OCI-LY1 (cell line): Measurements from ENCODE around the gene GALNT2.

ENCODE experiments used
- H2AFZ ChIP-seq: fragments of 200-600 bp; sonication (generic), shearing (Covaris generic); 2 replicates; pipeline ENCODE4 v1.6.0; 2014; ENCODE audit warnings: antibody characterized with exemption, mild to moderate bottlenecking, low read length
- H3F3A ChIP-seq: fragments of 200-600 bp; sonication (generic), shearing (Covaris generic); 2 replicates; pipeline ENCODE4 v1.6.0; 2014; ENCODE audit warnings: mild to moderate bottlenecking, antibody characterized with exemption, low read length, moderate library complexity; ENCODE audit not compliant: insufficient read depth
- H3K27ac ChIP-seq: fragments of 200-600 bp; sonication (generic); 2 replicates; pipeline ENCODE4 v1.5.1; 2014; ENCODE audit warnings: low read length, mixed run types, mild to moderate bottlenecking, low read depth; ENCODE audit not compliant: poor library complexity, severe bottlenecking
- H3K27me3 ChIP-seq: fragments of 200-600 bp; sonication (generic); 2 replicates; pipeline ENCODE4 v1.6.0; 2014; ENCODE audit warnings: antibody characterized with exemption, mild to moderate bottlenecking, low read length, moderate library complexity; ENCODE audit not compliant: insufficient read depth
- H3K36me3 ChIP-seq: fragments of 200-600 bp; sonication (generic); 2 replicates; pipeline ENCODE4 v1.6.1; 2014; ENCODE audit warnings: mild to moderate bottlenecking, antibody characterized with exemption, low read length, moderate library complexity, mixed read lengths; ENCODE audit not compliant: insufficient read depth
- H3K4me1 ChIP-seq: fragments of 200-600 bp; sonication (generic); 2 replicates; pipeline ENCODE4 v1.5.1; 2014; ENCODE audit warnings: mild to moderate bottlenecking, low read length, moderate library complexity; ENCODE audit not compliant: insufficient read depth, severe bottlenecking
- H3K4me2 ChIP-seq: fragments of 200-600 bp; sonication (generic), shearing (Covaris generic); 2 replicates; pipeline ENCODE4 v1.6.1; 2014; ENCODE audit warnings: low read length
- H3K4me3 ChIP-seq: fragments of 200-600 bp; sonication (generic); 2 replicates; pipeline ENCODE4 v1.5.1; 2014; ENCODE audit warnings: low read length, low read depth, mild to moderate bottlenecking, mixed read lengths; ENCODE audit not compliant: poor library complexity, severe bottlenecking
- H3K79me2 ChIP-seq: fragments of 200-600 bp; shearing (Covaris generic); 2 replicates; pipeline ENCODE4 v1.6.1; 2016; ENCODE audit warnings: mixed run types, low read length, mixed read lengths; ENCODE audit not compliant: insufficient read depth
- H3K9ac ChIP-seq: fragments of 200-600 bp; sonication (generic), shearing (Covaris generic); 2 replicates; pipeline ENCODE4 v1.6.1; 2014; ENCODE audit warnings: mild to moderate bottlenecking, low read length, mixed read lengths
- H3K9me2 ChIP-seq: fragments of 200-600 bp; sonication (generic), shearing (Covaris generic); 2 replicates; pipeline ENCODE4 v1.6.1; 2014; ENCODE audit warnings: low read depth, mild to moderate bottlenecking, low read length, mixed read lengths
- H3K9me3 ChIP-seq: fragments of 200-600 bp; shearing (Covaris generic); 2 replicates; pipeline ENCODE4 v1.6.1; 2014; ENCODE audit warnings: low read length, mixed read lengths
- H4K20me1 ChIP-seq: fragments of 200-600 bp; sonication (generic), shearing (Covaris generic); 2 replicates; pipeline ENCODE4 v1.6.0; 2016; ENCODE audit warnings: mild to moderate bottlenecking, low read length; ENCODE audit not compliant: insufficient read depth
- CTCF ChIP-seq: fragments of 200-600 bp; sonication (generic), shearing (Covaris generic); IDR thresholded peaks from 2 replicates; pipeline ENCODE4 v1.5.1; 2017; ENCODE audit warnings: mild to moderate bottlenecking, antibody characterized with exemption, low read length, moderate library complexity, mixed read lengths
- EZH2 ChIP-seq: fragments of 200-600 bp; sonication (generic), shearing (Covaris generic); IDR thresholded peaks from 2 replicates; pipeline ENCODE4 v1.8.0; 2017; ENCODE audit warnings: borderline replicate concordance, mixed run types, mild to moderate bottlenecking, antibody characterized with exemption, low read length, moderate library complexity, mixed read lengths

The GALNT2 gene

GRCh38 chr1:230308039-230308438, 241.0 kb downstream of the GALNT2 start:
- Histone ChIP-seq H3K79me2 (no peaks in the 10 kb centered on the region), H2AFZ (no peak overlapping the region), H3K9me2 (no peaks in the 10 kb centered on the region), H3K4me1 (peaks cover 31% of the 10 kb centered on the region), H4K20me1 (no peaks in the 10 kb centered on the region), H3K27ac (no peak overlapping the region), H3K27me3 (no peaks in the 10 kb centered on the region), H3F3A (no peaks in the 10 kb centered on the region), H3K4me3 (no peak overlapping the region), H3K36me3 (no peaks in the 10 kb centered on the region), H3K4me2 (no peak overlapping the region), H3K9ac (no peak overlapping the region), H3K9me3 (no peaks in the 10 kb centered on the region)
- no peak for TF ChIP-seq CTCF
- TF ChIP-seq EZH2 = no peak

GRCh38 chr1:230308821-230309220, 241.8 kb downstream of the GALNT2 start:
- Histone ChIP-seq H3K9ac (no peak overlapping the region), H3K4me1 (peaks cover 23% of the 10 kb centered on the region), H3K27me3 (no peaks in the 10 kb centered on the region), H3K4me2 (no peak overlapping the region), H4K20me1 (no peaks in the 10 kb centered on the region), H3K27ac (no peak overlapping the region), H3K4me3 (no peak overlapping the region), H3F3A (no peaks in the 10 kb centered on the region), H3K36me3 (no peaks in the 10 kb centered on the region), H2AFZ (no peak overlapping the region), H3K9me3 (no peaks in the 10 kb centered on the region), H3K9me2 (no peaks in the 10 kb centered on the region), H3K79me2 (no peaks in the 10 kb centered on the region)
- TF ChIP-seq CTCF (no peak), EZH2 (no peak)

GRCh38 chr1:230309646-230310177, 242.7 kb downstream of the GALNT2 start:
- no peaks in the 10 kb centered on the region for H4K20me1 ChIP-seq
- no peaks in the 10 kb centered on the region for H3K79me2 ChIP-seq
- TF ChIP-seq EZH2 (no peak), CTCF (no peak)
- H3K27me3 ChIP-seq = no peaks in the 10 kb centered on the region
- peaks cover 19% of the 10 kb centered on the region for H3K4me1 ChIP-seq
- H3K9me3 ChIP-seq = no peaks in the 10 kb centered on the region
- no peak overlapping the region for H3K4me2 ChIP-seq
- no peak overlapping the region for H3K9ac ChIP-seq
- no peak overlapping the region for H3K27ac ChIP-seq
- no peaks in the 10 kb centered on the region for H3F3A ChIP-seq
- H2AFZ ChIP-seq = no peak overlapping the region
- H3K9me2 ChIP-seq = no peaks in the 10 kb centered on the region
- H3K36me3 ChIP-seq = no peaks in the 10 kb centered on the region
- H3K4me3 ChIP-seq = no peak overlapping the region
